ENCODE measurements around the gene GAK. TPM values are rescaled to one million over a fixed set of nuclear protein-coding genes. Genes with fewer than 3 reads are reported as not detected.

GAK gene
- total RNA-seq, 2 donors from 2014 or later = 197 to 265 TPM

GRCh38 chr4:829291-829690 is 102.8 kb downstream of the GAK start:
- intact Hi-C loops (cut with DNase I, micrococcal nuclease) = no loop called here
- ATAC-seq = no peak
- DNase-seq = peak in 1 of 2 donors; percentile 17

- DNase-seq = peak in 1 of 2 donors; percentile 17
- peak; percentile 27 for ATAC-seq
- intact Hi-C loops (cut with DNase I, micrococcal nuclease) = no loop called here
Measured at GRCh38 chr4:828641-829271, 103.4 kb downstream of the GAK start.

- intact Hi-C loops (cut with DNase I, micrococcal nuclease) = no loop called here
- no peak for ATAC-seq
- DNase-seq = peak in 1 of 2 donors; percentile 19
Measured at GRCh38 chr4:827209-828081, 104.7 kb downstream of the GAK start.

- DNase-seq (peak in 1 of 2 donors; percentile 22), ATAC-seq (no peak)
- intact Hi-C loops (cut with DNase I, micrococcal nuclease) = no loop called here
Measured at GRCh38 chr4:826508-827208, 105.5 kb downstream of the GAK start.

GRCh38 chr4:825971-826330 is 106.2 kb downstream of the GAK start, which contains the start of gene CPLX1:
TSS of gene CPLX1 (minus strand) at chr4:826129. CDS start at chr4:824522, 1,607 bp downstream.
- intact Hi-C loops (cut with DNase I, micrococcal nuclease) = no loop called here
- DNase-seq (peak; percentile 20 to 41), ATAC-seq (peak; percentile 73)

- ATAC-seq (peak; percentile 52), DNase-seq (peak in 1 of 2 donors; percentile 23)
- intact Hi-C loops (cut with DNase I, micrococcal nuclease) = no loop called here
Measured at GRCh38 chr4:825063-825970, 106.8 kb downstream of the GAK start.

- peak in 1 of 2 donors; percentile 22 for DNase-seq
- intact Hi-C loops (cut with DNase I, micrococcal nuclease) = no loop called here
- no peak for ATAC-seq
Measured at GRCh38 chr4:824461-825062, 107.6 kb downstream of the GAK start.

GRCh38 chr4:823761-824460 is 108.2 kb downstream of the GAK start:
- DNase-seq = no peak
- no peak for ATAC-seq
- intact Hi-C loops (cut with DNase I, micrococcal nuclease) = no loop called here

GRCh38 chr4:823176-823760 is 108.8 kb downstream of the GAK start:
- DNase-seq = no peak
- intact Hi-C loops (cut with DNase I, micrococcal nuclease) = no loop called here
- no peak for ATAC-seq

- no peak for ATAC-seq
- DNase-seq = no peak
- intact Hi-C loops (cut with DNase I, micrococcal nuclease) = no loop called here
Measured at GRCh38 chr4:822361-823175, 109.5 kb downstream of the GAK start.

- intact Hi-C loops (cut with DNase I, micrococcal nuclease) = no loop called here
- DNase-seq (no peak), ATAC-seq (no peak)
Measured at GRCh38 chr4:821631-822030, 110.5 kb downstream of the GAK start.

GRCh38 chr4:821181-821591 is 110.9 kb downstream of the GAK start:
- intact Hi-C loops (cut with DNase I, micrococcal nuclease) = no loop called here
- DNase-seq = peak in 1 of 2 donors; percentile 19
- no peak for ATAC-seq

GRCh38 chr4:820230-821172 is 111.6 kb downstream of the GAK start:
- intact Hi-C loops (cut with DNase I, micrococcal nuclease) = no loop called here

GRCh38 chr4:819401-820229 is 112.5 kb downstream of the GAK start:
- intact Hi-C loops (cut with DNase I, micrococcal nuclease) = no loop called here
- DNase-seq = no peak

More at GRCh38 chr4:820230-821172, 111.6 kb downstream of the GAK start:
- peak in 1 of 2 donors; percentile 15 for DNase-seq
- ATAC-seq = no peak

More at GRCh38 chr4:819401-820229, 112.5 kb downstream of the GAK start:
- no peak for ATAC-seq

Data from left colon (tissue), 2 donors.